T-cell (primary cell): Measurements from ENCODE around the gene H2AZ2. TPM values are rescaled to one million over a fixed set of nuclear protein-coding genes. Genes with fewer than 3 reads are reported as not detected.
"Not testable (repeated sequence)": the region's sequence is repeated elsewhere in the genome, so short reads cannot be mapped to it uniquely, and the experiment has no call there.

Experiments
- ATAC-seq, 4 experiments: fragments of 200-7000 bp in 3 of 4; fragments of 150-1000 bp in 1 of 4; cut with Tn5 transposase; replicated peaks in 1 of 4; 1 replicate in 3 of 4; 2 replicates in 1 of 4; pipeline ENCODE4 v1.10.0; 2021; ENCODE audit warnings: moderate library complexity in 3 of 4, mild to moderate bottlenecking in 2 of 4, moderate number of reproducible peaks in 1 of 4
- CTCF ChIA-PET, 2 donors: fragments of 300-600 bp; sonication (Branson Sonifier 250); formaldehyde crosslinking; loops; one replicate each; lab custom pipeline; 2022; ENCODE audit warnings: antibody characterized with exemption in 2 of 2; lab: Charles Lee
- POLR2A ChIA-PET, 2 donors: fragments of 300-600 bp; sonication (Branson Sonifier 250); formaldehyde crosslinking; loops; one replicate each; lab custom pipeline; 2022; ENCODE audit warnings: antibody characterized with exemption in 2 of 2; lab: Charles Lee
- DNase-seq, 35 experiments: peaks; one replicate each; pipeline versions ENCODE4 v3.0.0 to v3.0.0-alpha.2; 2013 to 2023
- H3K27ac ChIP-seq: one replicate; pipeline ENCODE4 v1.5.1; 2013; ENCODE audit warnings: low read length
- H3K27me3 ChIP-seq, 2 experiments: replicated peaks in 1 of 2; 1 replicate in 1 of 2; 2 replicates in 1 of 2; pipeline versions ENCODE4 v1.6.1 to v1.7.0; 2013; ENCODE audit warnings: low read length in 1 of 2, mixed read lengths in 1 of 2; ENCODE audit not compliant: control insufficient read depth in 2 of 2, insufficient read depth in 2 of 2; ENCODE audit errors: extremely low read depth in 1 of 2
- H3K36me3 ChIP-seq, 2 donors: 1 replicate in 1 of 2; 2 replicates in 1 of 2; pipeline versions ENCODE4 v1.6.1 to v1.7.0; 2013; ENCODE audit warnings: low read length in 1 of 2; ENCODE audit not compliant: control insufficient read depth in 2 of 2, insufficient read depth in 1 of 2; ENCODE audit errors: extremely low read depth in 1 of 2
- H3K4me1 ChIP-seq, 2 experiments: 1 replicate in 1 of 2; 2 replicates in 1 of 2; pipeline versions ENCODE4 v1.6.1 to v1.7.0; 2013; ENCODE audit warnings: low read length in 2 of 2, mixed read lengths in 1 of 2; ENCODE audit not compliant: insufficient read depth in 2 of 2, control insufficient read depth in 1 of 2; ENCODE audit errors: extremely low read depth in 1 of 2
- H3K4me3 ChIP-seq, 2 donors: 1 replicate in 1 of 2; 2 replicates in 1 of 2; pipeline versions ENCODE4 v1.5.1 to v1.7.0; 2013; ENCODE audit warnings: mild to moderate bottlenecking in 2 of 2, low read length in 1 of 2, moderate library complexity in 1 of 2; ENCODE audit not compliant: control insufficient read depth in 1 of 2; ENCODE audit errors: extremely low read depth in 1 of 2
- H3K9me3 ChIP-seq: 2 replicates; pipeline ENCODE4 v1.7.0; 2013
- H3K27ac Mint-ChIP-seq, 2 donors: one replicate each; pipeline ENCODE4 v1.8.0; 2020 to 2021; ENCODE audit warnings: mild to moderate bottlenecking in 2 of 2, mixed read lengths in 2 of 2
- H3K27me3 Mint-ChIP-seq, 2 donors: one replicate each; pipeline ENCODE4 v1.8.0; 2021 to 2022; ENCODE audit warnings: mixed read lengths in 2 of 2
- H3K36me3 Mint-ChIP-seq: one replicate; pipeline ENCODE4 v1.8.0; 2021; ENCODE audit warnings: mixed read lengths
- H3K4me1 Mint-ChIP-seq, 3 donors: one replicate each; pipeline ENCODE4 v1.8.0; 2020 to 2022; ENCODE audit warnings: mixed read lengths in 3 of 3, mild to moderate bottlenecking in 1 of 3
- H3K4me3 Mint-ChIP-seq, 3 donors: one replicate each; pipeline ENCODE4 v1.8.0; 2020 to 2022; ENCODE audit warnings: mild to moderate bottlenecking in 3 of 3, mixed read lengths in 3 of 3, moderate library complexity in 3 of 3
- H3K9me3 Mint-ChIP-seq, 3 donors: one replicate each; pipeline ENCODE4 v1.8.0; 2020 to 2022; ENCODE audit warnings: mixed read lengths in 3 of 3
- WGBS: methylation state at CpG from one replicate; pipeline ENCODE4 v1.1.5; 2013; ENCODE audit warnings: missing lambda C conversion rate; ENCODE audit not compliant: insufficient coverage; 5-methylcytosine and 5-hydroxymethylcytosine counted together
- total RNA-seq, 35 experiments: library from RNA in 6 of 35; stranded (reverse) in 6 of 35; fragments of 120-200 nt in 1 of 35; gene quantifications; one replicate each; pipeline versions ENCODE4 v1.2.1 to v1.2.4 and lab custom pipeline; 2013 to 2026

H2AZ2 gene
- total RNA-seq, 5 donors from 2014 or later (not counting 1 experiment from before 2014, with no cell fraction given), result 151 to 177 (median 158) TPM

DNA sequence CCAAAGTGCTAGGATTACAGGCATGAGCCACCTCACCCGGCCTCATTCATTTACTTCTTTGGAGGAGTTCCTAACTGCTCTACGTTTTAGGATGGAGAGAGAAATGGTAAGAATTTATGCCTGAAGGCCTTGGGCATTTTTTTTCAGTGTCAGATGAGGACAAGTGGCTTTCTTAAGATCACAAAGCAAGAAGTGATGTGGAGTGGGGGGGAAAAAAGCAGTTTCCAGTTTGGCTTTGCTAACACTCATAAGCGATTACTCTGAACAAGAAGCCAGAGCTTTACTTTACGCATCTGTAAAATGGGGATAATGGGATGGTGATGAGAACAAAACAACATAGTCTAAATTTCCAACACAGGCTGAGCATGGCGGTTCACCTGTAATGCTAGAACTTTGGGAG lies 54.0 kb downstream of the H2AZ2 start:
- 100% methylated on average over 2 of the region's 5 CpGs for WGBS
- Histone ChIP-seq H3K9me3 (no peaks in the 10 kb centered on the region), H3K27ac (no peak overlapping the region), H3K27me3 (no peaks in the 10 kb centered on the region), H3K4me1 (peaks cover 14 to 19% of the 10 kb centered on the region in 2 experiments), H3K4me3 (no peak overlapping the region), H3K36me3 (peaks cover 0 to 3% of the 10 kb centered on the region in 2 donors)
- H3K27me3 Mint-ChIP-seq, result no peaks in the 10 kb centered on the region
- peak overlapping the region in 1 of 2 donors; percentile 48 for H3K27ac Mint-ChIP-seq
- ATAC-seq (no peak), DNase-seq (no peak)
- ChIA-PET CTCF (interaction anchor here in 1 of 2 donors (0.7 kb wide), 1 partner anchor 142 kb away, joined by 3 read pairs; no protein-coding TSS in a partner anchor), POLR2A (interaction anchor here in 1 of 2 donors (0.6 kb wide), 1 partner anchor 40 kb away, joined by 5 read pairs; no protein-coding TSS in a partner anchor)
- peaks cover 10% of the 10 kb centered on the region for H3K36me3 Mint-ChIP-seq
- peak overlapping the region in 1 of 3 donors; percentile 1 for H3K4me3 Mint-ChIP-seq
- H3K9me3 Mint-ChIP-seq, result no peaks in the 10 kb centered on the region
- H3K4me1 Mint-ChIP-seq, result peaks cover 17 to 19% (median 18%) of the 10 kb centered on the region in 3 donors

DNA sequence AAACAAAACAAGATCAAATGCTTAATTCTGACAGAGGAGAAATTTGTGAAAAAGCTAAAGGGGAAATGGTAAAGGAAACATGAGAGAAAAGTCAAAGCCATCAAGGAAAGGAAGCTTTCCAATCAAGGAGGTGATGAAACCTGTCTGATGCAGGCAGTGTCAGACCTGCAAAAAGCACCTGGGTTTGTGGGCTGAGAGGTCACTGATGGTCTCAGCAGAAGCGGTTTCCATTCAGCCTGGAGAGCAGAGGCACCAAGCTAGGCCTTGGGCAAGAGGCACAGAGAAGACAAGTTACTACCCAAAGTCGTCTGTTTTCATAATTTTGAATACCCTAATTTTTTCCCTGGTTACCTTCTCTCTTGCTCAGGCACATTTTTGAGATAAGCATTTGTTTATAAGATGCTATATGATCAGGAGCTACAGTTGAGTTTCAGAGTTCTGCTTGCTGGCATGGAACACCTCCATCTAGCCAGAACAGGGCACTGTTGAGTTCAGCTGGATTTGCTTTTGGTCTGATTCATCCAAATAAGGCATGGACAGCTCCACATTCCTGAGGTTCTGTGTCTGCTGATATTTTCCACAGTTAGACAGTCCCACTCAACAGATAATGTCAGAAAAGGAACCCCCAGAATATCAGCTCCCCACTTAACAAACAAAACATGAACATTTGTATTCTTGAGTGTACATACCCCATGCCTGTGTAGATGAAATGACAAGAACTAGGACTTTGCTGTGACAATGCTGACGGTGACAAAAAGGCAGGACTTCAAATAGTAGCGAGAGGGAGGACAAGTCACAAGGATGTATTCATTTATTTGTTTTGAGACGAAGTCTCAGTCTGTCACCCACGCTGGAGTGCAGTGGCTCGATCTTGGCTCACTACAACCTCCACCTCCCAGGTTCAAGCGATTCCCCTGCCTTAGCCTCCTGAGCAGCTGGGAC lies 56.3 kb downstream of the H2AZ2 start:
- ATAC-seq (no peak), DNase-seq (no peak)
- H3K4me1 Mint-ChIP-seq, result peaks cover 0 to 5% (median 4%) of the 10 kb centered on the region in 3 donors
- no peaks in the 10 kb centered on the region for H3K36me3 ChIP-seq
- no peaks in the 10 kb centered on the region for H3K9me3 ChIP-seq
- no peaks in the 10 kb centered on the region for H3K27me3 ChIP-seq
- WGBS, result 90% methylated on average over 2 of the region's 8 CpGs
- no peaks in the 10 kb centered on the region for H3K27me3 Mint-ChIP-seq
- H3K4me3 Mint-ChIP-seq, result no peak overlapping the region
- H3K27ac Mint-ChIP-seq, result no peak overlapping the region
- no peak overlapping the region for H3K27ac ChIP-seq
- no peaks in the 10 kb centered on the region for H3K9me3 Mint-ChIP-seq
- H3K4me1 ChIP-seq, result peaks cover 2 to 14% of the 10 kb centered on the region in 2 experiments
- POLR2A ChIA-PET, result interaction anchor here (0.5 to 0.9 kb wide), 2 partner anchors 23 to 246 kb away, joined by 3 read pairs; no protein-coding TSS in a partner anchor
- no peaks in the 10 kb centered on the region for H3K36me3 Mint-ChIP-seq
- no peak overlapping the region for H3K4me3 ChIP-seq
- CTCF ChIA-PET, result interaction anchor here in 1 of 2 donors (0.6 to 0.7 kb wide), 2 partner anchors 151 to 243 kb away, joined by 3 to 4 read pairs; no protein-coding TSS in a partner anchor

- H3K27me3 Mint-ChIP-seq, result no peaks in the 10 kb centered on the region
- whole genome bisulfite sequencing, result 100% methylated on average over 1 of the region's 5 CpGs
- H3K27ac ChIP-seq, result no peak overlapping the region
These were observed 57.9 kb downstream of the H2AZ2 start for GRCh38 chr7:44789990-44790389.

GRCh38 chr7:44787762-44788161 lies 60.1 kb downstream of the H2AZ2 start:
- no peaks in the 10 kb centered on the region for H3K27me3 Mint-ChIP-seq
- Histone ChIP-seq H3K9me3 (no peaks in the 10 kb centered on the region), H3K36me3 (no peaks in the 10 kb centered on the region), H3K27ac (no peak overlapping the region), H3K4me3 (no peak overlapping the region), H3K27me3 (no peaks in the 10 kb centered on the region), H3K4me1 (peaks cover 0 to 3% of the 10 kb centered on the region in 2 experiments)
- ATAC-seq (no peak), DNase-seq (no peak)
- 100% methylated on average over 3 of the region's 3 CpGs for WGBS
- H3K36me3 Mint-ChIP-seq, result peaks cover 5% of the 10 kb centered on the region
- no peaks in the 10 kb centered on the region for H3K4me1 Mint-ChIP-seq
- H3K4me3 Mint-ChIP-seq, result no peak overlapping the region
- ChIA-PET CTCF (no interaction called here), POLR2A (no interaction called here)
- peaks cover 4 to 6% (median 5%) of the 10 kb centered on the region in 3 donors for H3K9me3 Mint-ChIP-seq
- H3K27ac Mint-ChIP-seq, result no peak overlapping the region

More at GRCh38 chr7:44789990-44790389, 57.9 kb downstream of the H2AZ2 start:
- Histone ChIP-seq H3K4me3 (no peak overlapping the region), H3K27me3 (no peaks in the 10 kb centered on the region), H3K9me3 (no peaks in the 10 kb centered on the region), H3K4me1 (peaks cover 0 to 3% of the 10 kb centered on the region in 2 experiments), H3K36me3 (no peaks in the 10 kb centered on the region)
- H3K36me3 Mint-ChIP-seq, result no peaks in the 10 kb centered on the region
- ChIA-PET CTCF (no interaction called here), POLR2A (no interaction called here)
- no peak overlapping the region for H3K27ac Mint-ChIP-seq
- DNase-seq (no peak), ATAC-seq (no peak)
- H3K4me3 Mint-ChIP-seq, result no peak overlapping the region
- no peaks in the 10 kb centered on the region for H3K9me3 Mint-ChIP-seq
- no peaks in the 10 kb centered on the region for H3K4me1 Mint-ChIP-seq

GRCh38 chr7:44787041-44787440 lies 60.8 kb downstream of the H2AZ2 start:
- 63% methylated on average over 3 of the region's 4 CpGs for WGBS
- peaks cover 0 to 3% of the 10 kb centered on the region in 2 experiments for H3K4me1 ChIP-seq
- peak in 1 of 4 experiments; percentile 35 for ATAC-seq
- no peak overlapping the region for H3K27ac Mint-ChIP-seq
- ChIA-PET POLR2A (no interaction called here), CTCF (interaction anchor here in 1 of 2 donors (0.7 kb wide), 1 partner anchor 69 kb away, joined by 3 read pairs; no protein-coding TSS in a partner anchor)
- H3K27me3 ChIP-seq, result no peaks in the 10 kb centered on the region
- no peaks in the 10 kb centered on the region for H3K4me1 Mint-ChIP-seq
- no peaks in the 10 kb centered on the region for H3K27me3 Mint-ChIP-seq
- no peak overlapping the region for H3K4me3 ChIP-seq
- H3K36me3 Mint-ChIP-seq, result peaks cover 5% of the 10 kb centered on the region
- peaks cover 4 to 6% (median 5%) of the 10 kb centered on the region in 3 donors for H3K9me3 Mint-ChIP-seq
- no peak for DNase-seq
- no peaks in the 10 kb centered on the region for H3K36me3 ChIP-seq
- H3K4me3 Mint-ChIP-seq, result no peak overlapping the region
- no peaks in the 10 kb centered on the region for H3K9me3 ChIP-seq
- H3K27ac ChIP-seq, result no peak overlapping the region

DNA sequence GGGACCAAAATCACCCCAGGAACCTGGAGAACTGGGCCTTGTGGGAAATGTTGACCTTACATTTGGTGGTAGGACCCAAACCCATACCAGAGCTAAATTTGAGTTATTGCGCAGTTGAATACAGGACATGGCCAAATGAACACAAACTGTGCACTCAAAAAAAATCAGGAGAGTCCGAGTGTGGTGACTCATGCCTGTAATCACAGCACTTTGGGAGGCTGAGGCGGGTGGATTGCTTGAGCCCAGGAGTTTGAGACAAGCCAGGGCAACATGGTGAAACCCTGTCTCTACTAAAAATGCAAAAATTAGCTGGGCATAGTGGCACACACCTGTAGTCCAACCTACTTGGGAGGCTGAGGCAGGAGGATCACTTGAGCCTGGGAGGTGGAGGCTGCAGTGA lies 62.7 kb downstream of the H2AZ2 start:
- H3K27ac Mint-ChIP-seq, POLR2A ChIA-PET, H3K4me3 ChIP-seq, H3K4me3 Mint-ChIP-seq, H3K36me3 ChIP-seq, H3K27me3 Mint-ChIP-seq, H3K27ac ChIP-seq, H3K4me1 ChIP-seq, H3K9me3 ChIP-seq, H3K27me3 ChIP-seq, DNase-seq, ATAC-seq, H3K36me3 Mint-ChIP-seq, CTCF ChIA-PET, H3K9me3 Mint-ChIP-seq, H3K4me1 Mint-ChIP-seq: not testable (repeated sequence)
- 93% methylated on average over 2 of the region's 3 CpGs for WGBS
